Ovary (tissue), 3 donors: ENCODE results near the gene SURF1.
"Not testable (repeated sequence)": the region's sequence is repeated elsewhere in the genome, so short reads cannot be mapped to it uniquely, and the experiment has no call there.

Experiments
- CTCF ChIP-seq, 3 donors: fragments of 450-650 bp in 2 of 3; fragments of 200-600 bp in 1 of 3; IDR thresholded peaks; one replicate each; pipeline versions ENCODE4 v1.5.1 to v1.8.0; 2016 to 2022; ENCODE audit warnings: antibody characterized with exemption in 3 of 3, mild to moderate bottlenecking in 1 of 3
- POLR2A ChIP-seq: fragments of 450-650 bp; IDR thresholded peaks from one replicate; pipeline ENCODE4 v1.6.1; 2017; ENCODE audit warnings: antibody characterized with exemption, mild to moderate bottlenecking, moderate library complexity
- donor health status: DM: no; HTN: no; CAD: no.

GRCh38 chr9:133317551-133317950, 38.7 kb downstream of the SURF1 start:
- TF ChIP-seq CTCF (IDR thresholded peaks at IDR 0.05); POLR2A: not testable (repeated sequence)
